Measurements from ENCODE around the gene F11. TPM values are rescaled to one million over a fixed set of nuclear protein-coding genes. Genes with fewer than 3 reads are reported as not detected.
"Not testable (repeated sequence)": the region's sequence is repeated elsewhere in the genome, so short reads cannot be mapped to it uniquely, and the experiment has no call there.

Gene F11
- total and polyA plus RNA-seq, 2 donors from 2014 or later, result 1.5 to 15.7 TPM

DNA sequence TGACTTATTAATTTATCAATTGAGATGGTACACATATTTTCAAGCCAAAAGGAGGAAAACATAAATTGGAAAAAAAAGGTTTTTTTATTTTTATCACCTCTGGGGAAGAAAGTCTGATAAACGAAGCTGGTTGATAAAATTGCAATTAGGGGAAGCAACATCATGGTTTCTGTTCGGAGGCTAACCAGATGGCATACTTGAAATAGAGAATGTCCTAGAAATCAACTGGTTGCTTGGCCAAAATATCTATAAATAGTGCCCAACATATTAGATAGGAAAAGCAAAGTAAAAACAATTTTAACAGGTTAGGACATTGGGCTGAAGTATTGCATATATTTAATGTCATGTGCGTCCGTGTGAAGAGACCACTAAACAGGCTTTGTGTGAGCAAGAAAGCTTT, 24.4 kb upstream of the F11 start:
- no peak for DNase-seq
- H3K4me3 ChIP-seq (ENCODE audit: low read length in 3 of 3), result no peak overlapping the region
- TF ChIP-seq CTCF (IDR thresholded peaks at IDR 0.05; ENCODE audit: borderline replicate concordance, extremely low read depth, insufficient read depth), result no peak
- intact Hi-C loops (cut with DNase I), result no loop called here
- no peak overlapping the region for H3K27ac ChIP-seq (ENCODE audit: low read depth in 2 of 2, low read length in 2 of 2)
- peaks cover 0 to 8% (median 0%) of the 10 kb centered on the region in 3 donors for H3K36me3 ChIP-seq (ENCODE audit: control insufficient read depth in 2 of 3, insufficient read depth in 3 of 3, low read length in 3 of 3)
- H3K27me3 ChIP-seq (ENCODE audit: control insufficient read depth, insufficient read depth, low read length), result no peaks in the 10 kb centered on the region
- no peaks in the 10 kb centered on the region for H3K9me3 ChIP-seq (ENCODE audit: control insufficient read depth in 2 of 3, insufficient read depth in 1 of 3, low read length in 3 of 3)
- H3K4me1 ChIP-seq (ENCODE audit: control insufficient read depth in 2 of 3, insufficient read depth in 2 of 3, low read depth in 1 of 3, low read length in 3 of 3), result no peaks in the 10 kb centered on the region
- no peak overlapping the region for H3K9ac ChIP-seq (ENCODE audit: low read length in 3 of 3)
- no peak for FAIRE-seq

- H3K9ac ChIP-seq (ENCODE audit: low read length in 3 of 3); H3K9me3 ChIP-seq (ENCODE audit: control insufficient read depth in 2 of 3, insufficient read depth in 1 of 3, low read length in 3 of 3); FAIRE-seq; H3K27ac ChIP-seq (ENCODE audit: low read depth in 2 of 2, low read length in 2 of 2); H3K4me1 ChIP-seq (ENCODE audit: control insufficient read depth in 2 of 3, insufficient read depth in 2 of 3, low read depth in 1 of 3, low read length in 3 of 3); DNase-seq; H3K4me3 ChIP-seq (ENCODE audit: low read length in 3 of 3); intact Hi-C loops (cut with DNase I); H3K36me3 ChIP-seq (ENCODE audit: control insufficient read depth in 2 of 3, insufficient read depth in 3 of 3, low read length in 3 of 3); H3K27me3 ChIP-seq (ENCODE audit: control insufficient read depth, insufficient read depth, low read length): not testable (repeated sequence)
Observed at GRCh38 chr4:186242031-186242430, 24.0 kb upstream of the F11 start.

DNA sequence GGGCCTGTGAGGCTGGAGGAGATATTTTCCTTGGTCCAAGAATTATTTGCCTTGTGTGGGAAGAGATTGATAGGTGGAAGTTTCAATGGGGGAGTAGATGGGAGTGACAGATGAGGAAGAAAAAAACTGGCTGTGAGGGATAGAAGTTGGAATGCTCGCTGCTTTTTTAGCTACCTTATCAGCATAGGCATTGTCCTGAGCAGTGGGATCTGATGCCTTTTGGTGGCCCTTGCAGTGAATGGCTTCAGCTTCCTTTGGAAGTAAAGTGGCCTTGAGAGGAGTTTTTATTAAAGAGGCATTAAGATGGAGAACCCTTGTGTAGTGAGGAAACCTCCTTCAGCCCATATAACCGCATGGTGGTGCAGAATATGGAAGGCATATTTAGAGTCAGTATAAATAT, 22.7 kb upstream of the F11 start:
- no peak for FAIRE-seq
- H3K4me3 ChIP-seq (ENCODE audit: low read length in 3 of 3), result no peak overlapping the region
- H3K9me3 ChIP-seq (ENCODE audit: control insufficient read depth in 2 of 3, insufficient read depth in 1 of 3, low read length in 3 of 3), result no peaks in the 10 kb centered on the region
- TF ChIP-seq CTCF (IDR thresholded peaks at IDR 0.05; ENCODE audit: borderline replicate concordance, extremely low read depth, insufficient read depth), result no peak
- H3K27ac ChIP-seq (ENCODE audit: low read depth in 2 of 2, low read length in 2 of 2), result no peak overlapping the region
- no peak for DNase-seq
- H3K4me1 ChIP-seq (ENCODE audit: control insufficient read depth in 2 of 3, insufficient read depth in 2 of 3, low read depth in 1 of 3, low read length in 3 of 3), result no peaks in the 10 kb centered on the region
- no peak overlapping the region for H3K9ac ChIP-seq (ENCODE audit: low read length in 3 of 3)
- no peaks in the 10 kb centered on the region for H3K27me3 ChIP-seq (ENCODE audit: control insufficient read depth, insufficient read depth, low read length)
- intact Hi-C loops (cut with DNase I), result no loop called here
- H3K36me3 ChIP-seq (ENCODE audit: control insufficient read depth in 2 of 3, insufficient read depth in 3 of 3, low read length in 3 of 3), result peaks cover 0 to 8% (median 0%) of the 10 kb centered on the region in 3 donors

- Histone ChIP-seq H3K9ac (ENCODE audit: low read length in 3 of 3) (no peak overlapping the region), H3K27me3 (ENCODE audit: control insufficient read depth, insufficient read depth, low read length) (no peaks in the 10 kb centered on the region), H3K9me3 (ENCODE audit: control insufficient read depth in 2 of 3, insufficient read depth in 1 of 3, low read length in 3 of 3) (no peaks in the 10 kb centered on the region), H3K27ac (ENCODE audit: low read depth in 2 of 2, low read length in 2 of 2) (no peak overlapping the region), H3K4me3 (ENCODE audit: low read length in 3 of 3) (no peak overlapping the region), H3K36me3 (ENCODE audit: control insufficient read depth in 2 of 3, insufficient read depth in 3 of 3, low read length in 3 of 3) (peaks cover 0 to 8% (median 0%) of the 10 kb centered on the region in 3 donors), H3K4me1 (ENCODE audit: control insufficient read depth in 2 of 3, insufficient read depth in 2 of 3, low read depth in 1 of 3, low read length in 3 of 3) (no peaks in the 10 kb centered on the region)
- intact Hi-C loops (cut with DNase I), result no loop called here
- TF ChIP-seq CTCF (IDR thresholded peaks at IDR 0.05; ENCODE audit: borderline replicate concordance, extremely low read depth, insufficient read depth), result no peak
- FAIRE-seq, result no peak
- DNase-seq, result no peak
Observed at GRCh38 chr4:186244835-186245234, 21.2 kb upstream of the F11 start.

DNA sequence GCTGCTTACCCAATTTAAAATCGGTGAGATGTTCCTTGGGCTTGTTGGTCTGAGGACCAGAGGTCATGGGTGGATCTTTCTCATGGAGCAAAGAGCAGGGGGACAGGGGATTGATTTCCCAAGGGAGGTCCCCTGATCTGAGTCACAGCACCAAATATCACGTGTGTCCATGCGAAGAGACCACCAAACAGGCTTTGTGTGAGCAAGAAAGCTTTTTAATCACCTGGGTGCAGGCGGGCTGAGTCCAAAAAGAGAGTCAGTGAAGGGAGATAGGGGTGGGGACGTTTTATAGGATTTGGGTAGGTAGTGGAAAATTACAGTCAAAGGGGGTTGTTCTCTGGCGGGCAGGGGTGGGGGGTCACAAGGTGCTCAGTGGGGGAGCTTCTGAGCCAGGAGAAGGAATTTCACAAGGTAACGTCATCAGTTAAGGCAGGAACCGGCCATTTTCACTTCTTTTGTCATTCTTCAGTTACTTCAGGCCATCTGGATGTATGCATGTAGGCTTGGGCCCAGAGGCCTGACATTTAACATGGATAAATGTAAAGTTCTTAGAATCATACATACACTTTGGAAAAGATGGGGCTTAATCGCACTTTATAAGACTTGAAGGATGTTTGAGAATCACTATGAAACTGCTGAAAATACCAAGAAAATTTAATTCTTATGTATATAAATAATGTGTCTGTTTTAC, 18.8 kb upstream of the F11 start:
- FAIRE-seq; H3K9me3 ChIP-seq (ENCODE audit: control insufficient read depth in 2 of 3, insufficient read depth in 1 of 3, low read length in 3 of 3); H3K4me1 ChIP-seq (ENCODE audit: control insufficient read depth in 2 of 3, insufficient read depth in 2 of 3, low read depth in 1 of 3, low read length in 3 of 3); H3K9ac ChIP-seq (ENCODE audit: low read length in 3 of 3); H3K4me3 ChIP-seq (ENCODE audit: low read length in 3 of 3); DNase-seq; H3K27me3 ChIP-seq (ENCODE audit: control insufficient read depth, insufficient read depth, low read length); intact Hi-C loops (cut with DNase I); H3K27ac ChIP-seq (ENCODE audit: low read depth in 2 of 2, low read length in 2 of 2); H3K36me3 ChIP-seq (ENCODE audit: control insufficient read depth in 2 of 3, insufficient read depth in 3 of 3, low read length in 3 of 3): not testable (repeated sequence)

Measured in kidney (tissue), 14 donors.